CD14-positive monocyte (primary cell): ENCODE results near the gene HPS4. TPM values are rescaled to one million over a fixed set of nuclear protein-coding genes. Genes with fewer than 3 reads are reported as not detected.

Source experiments
- DNase-seq, 3 donors: peaks; one replicate each; pipeline ENCODE4 v3.0.0-alpha.2; 2011 to 2022
- H2AFZ ChIP-seq: 2 replicates; pipeline ENCODE4 v1.6.0; 2012; ENCODE audit warnings: mild to moderate bottlenecking, low read depth, low read length, inconsistent platforms; ENCODE audit not compliant: insufficient read depth, poor library complexity, severe bottlenecking
- H3K27ac ChIP-seq, 2 donors: 1 replicate in 1 of 2; 2 replicates in 1 of 2; pipeline ENCODE4 v1.5.1; 2012 to 2013; ENCODE audit warnings: low read length in 2 of 2, control low read depth in 1 of 2, inconsistent platforms in 1 of 2, low read depth in 1 of 2, mild to moderate bottlenecking in 1 of 2
- H3K27me3 ChIP-seq, 2 donors: one replicate each; pipeline versions ENCODE4 v1.6.0 to v1.6.1; 2011 to 2013; ENCODE audit warnings: low read length in 2 of 2; ENCODE audit not compliant: control insufficient read depth in 2 of 2, insufficient read depth in 2 of 2
- H3K36me3 ChIP-seq, 2 donors: replicated peaks in 1 of 2; 1 replicate in 1 of 2; 2 replicates in 1 of 2; pipeline versions ENCODE4 v1.5.1 to v1.6.1; 2012 to 2013; ENCODE audit warnings: low read length in 2 of 2, control low read depth in 1 of 2, inconsistent platforms in 1 of 2, mild to moderate bottlenecking in 1 of 2; ENCODE audit not compliant: insufficient read depth in 2 of 2, control insufficient read depth in 1 of 2
- H3K4me1 ChIP-seq, 2 donors: 1 replicate in 1 of 2; 2 replicates in 1 of 2; pipeline versions ENCODE4 v1.5.1 to v1.6.1; 2012 to 2013; ENCODE audit warnings: low read length in 2 of 2, control low read depth in 1 of 2, inconsistent platforms in 1 of 2, mild to moderate bottlenecking in 1 of 2, moderate library complexity in 1 of 2; ENCODE audit not compliant: insufficient read depth in 2 of 2, control insufficient read depth in 1 of 2
- H3K4me2 ChIP-seq: replicated peaks from 2 replicates; pipeline ENCODE3; 2012; ENCODE audit warnings: low read length, moderate library complexity, mild to moderate bottlenecking; ENCODE audit not compliant: poor library complexity, severe bottlenecking; ENCODE audit errors: extremely low read depth
- H3K4me3 ChIP-seq, 3 experiments: fragments of 200-600 bp in 1 of 3; sonication (generic) in 1 of 3; replicated peaks in 1 of 3; 1 replicate in 2 of 3; 2 replicates in 1 of 3; pipeline ENCODE4 v1.5.1; 2011 to 2013; ENCODE audit warnings: low read length in 3 of 3, mild to moderate bottlenecking in 3 of 3, control low read depth in 2 of 3, low read depth in 2 of 3, inconsistent platforms in 1 of 3, moderate library complexity in 1 of 3
- H3K79me2 ChIP-seq: 2 replicates; pipeline ENCODE4 v1.6.0; 2012; ENCODE audit warnings: mild to moderate bottlenecking, control low read depth, inconsistent platforms, low read length, moderate library complexity; ENCODE audit not compliant: insufficient read depth
- H3K9ac ChIP-seq: 2 replicates; pipeline ENCODE4 v1.6.0; 2017; ENCODE audit warnings: low read length, mild to moderate bottlenecking; ENCODE audit not compliant: insufficient read depth, poor library complexity, severe bottlenecking
- H3K9me3 ChIP-seq, 2 donors: replicated peaks in 1 of 2; 1 replicate in 1 of 2; 2 replicates in 1 of 2; pipeline versions ENCODE4 v1.5.1 to v1.6.1; 2012 to 2013; ENCODE audit warnings: low read length in 2 of 2, control low read depth in 1 of 2; ENCODE audit not compliant: control insufficient read depth in 1 of 2, insufficient read depth in 1 of 2
- H4K20me1 ChIP-seq: 2 replicates; pipeline ENCODE4 v1.6.0; 2012; ENCODE audit warnings: mild to moderate bottlenecking, low read length, control low read depth, moderate library complexity; ENCODE audit not compliant: insufficient read depth
- H3K27ac Mint-ChIP-seq, 7 donors: one replicate each; pipeline ENCODE4 v1.8.0; 2020; ENCODE audit warnings: mild to moderate bottlenecking in 7 of 7, mixed read lengths in 7 of 7, moderate library complexity in 6 of 7, inconsistent platforms in 2 of 7
- H3K27me3 Mint-ChIP-seq, 3 donors: one replicate each; pipeline ENCODE4 v1.8.0; 2021 to 2022; ENCODE audit warnings: low read depth in 3 of 3, mild to moderate bottlenecking in 3 of 3, mixed read lengths in 3 of 3, moderate library complexity in 3 of 3, inconsistent platforms in 1 of 3
- H3K36me3 Mint-ChIP-seq, 2 donors: one replicate each; pipeline ENCODE4 v1.8.0; 2020; ENCODE audit warnings: mixed read lengths in 2 of 2, inconsistent platforms in 1 of 2, mild to moderate bottlenecking in 1 of 2
- H3K4me1 Mint-ChIP-seq: one replicate; pipeline ENCODE4 v1.8.0; 2020; ENCODE audit warnings: mild to moderate bottlenecking, mixed read lengths
- H3K4me3 Mint-ChIP-seq, 2 donors: one replicate each; pipeline ENCODE4 v1.8.0; 2020; ENCODE audit warnings: mild to moderate bottlenecking in 2 of 2, mixed read lengths in 2 of 2, moderate library complexity in 1 of 2
- H3K9me3 Mint-ChIP-seq, 7 donors: one replicate each; pipeline ENCODE4 v1.8.0; 2020 to 2022; ENCODE audit warnings: mixed read lengths in 7 of 7, mild to moderate bottlenecking in 6 of 7, moderate library complexity in 6 of 7, inconsistent platforms in 2 of 7
- WGBS: methylation state at CpG from one replicate; pipeline ENCODE4 v1.1.5; 2013; ENCODE audit warnings: missing lambda C conversion rate; ENCODE audit not compliant: insufficient coverage; 5-methylcytosine and 5-hydroxymethylcytosine counted together
- intact Hi-C, 2 donors: fragments of 100-400 bp; cut with micrococcal nuclease; formaldehyde crosslinking; loops; one replicate each; pipeline versions ENCODE4 v1.15.0 to v1.15.1; 2023
- polyA plus RNA-seq, 3 donors: library from polyadenylated mRNA; depleted of rRNA in 1 of 3; unstranded in 2 of 3; stranded (reverse) in 1 of 3; fragments of 300-500 nt in 2 of 3; fragments of >200 nt in 1 of 3; fragmentation: Illumina TruSeq in 2 of 3; gene quantifications; 1 replicate in 2 of 3; 2 replicates in 1 of 3; pipeline ENCODE4 v1.2.3, GENCODE V29; 2012 to 2021
- TF ChIP-seq, protein P1 (sequence below): fragments of 200-600 bp; IDR thresholded peaks from one replicate; pipeline ENCODE4 v1.8.0; 2022; ENCODE audit warnings: antibody characterized with exemption, mild to moderate bottlenecking

Gene HPS4
- polyA plus RNA-seq, 3 donors = 5.7 to 21.6 (median 7.5) TPM

DNA sequence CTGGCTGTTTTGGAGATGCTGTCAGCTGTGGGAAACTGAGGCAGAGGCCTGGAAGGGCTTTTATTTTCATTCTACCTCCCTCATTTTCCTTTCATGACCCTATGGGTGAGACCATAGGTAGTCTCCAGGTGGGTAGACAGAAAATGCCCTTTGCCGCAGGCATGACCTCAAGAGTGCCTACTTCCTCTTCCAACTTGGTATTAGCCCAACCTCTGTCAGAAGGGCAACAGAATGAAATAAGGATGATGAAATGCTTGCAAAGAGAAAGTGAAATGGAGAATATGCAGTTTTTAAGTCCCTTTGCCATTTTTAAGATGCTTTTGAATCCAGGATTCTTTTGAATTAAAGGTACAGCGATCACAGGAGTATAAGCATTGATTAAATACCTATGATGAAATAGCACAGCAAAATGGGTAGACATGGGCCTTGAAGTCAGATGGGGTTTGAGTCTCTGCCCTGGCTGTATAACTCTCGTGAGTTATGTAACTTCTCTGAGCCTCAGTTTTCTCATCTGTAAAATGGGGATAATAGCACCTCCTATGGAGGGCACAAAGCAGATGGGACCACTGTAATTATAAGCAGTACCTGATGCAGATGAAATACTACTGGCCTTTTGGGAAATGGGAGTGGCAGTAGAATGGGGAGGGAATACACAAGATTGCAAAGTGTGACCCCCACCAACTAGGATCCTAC lies 50.8 kb downstream of the HPS4 start:
- H3K4me3 Mint-ChIP-seq = peak overlapping the region in 1 of 2 donors; percentile 45
- peak overlapping the region; percentile 22 to 65 for H3K27ac ChIP-seq

GRCh38 chr22:26431261-26431995 lies 52.2 kb downstream of the HPS4 start:
- H3K9me3 ChIP-seq = no peaks in the 10 kb centered on the region
- Mint-ChIP-seq H3K36me3 (peaks cover 21 to 23% of the 10 kb centered on the region in 2 donors), H3K9me3 (peaks cover 0 to 2% (median 0%) of the 10 kb centered on the region in 7 donors), H3K4me3 (peak overlapping the region in 1 of 2 donors; percentile 89), H3K4me1 (peaks cover 78% of the 10 kb centered on the region), H3K27me3 (peaks cover 0 to 3% (median 0%) of the 10 kb centered on the region in 3 donors), H3K27ac (peak overlapping the region in 3 of 7 donors; percentile 67 to 76 (median 73))
- no peak overlapping the region for H3K9ac ChIP-seq
- no peaks in the 10 kb centered on the region for H3K27me3 ChIP-seq
- H3K4me3 ChIP-seq = no peak overlapping the region
- H3K4me1 ChIP-seq = peaks cover 71 to 79% of the 10 kb centered on the region in 2 donors
- WGBS = 94% methylated on average over 7 of the region's 13 CpGs
- peaks cover 6% of the 10 kb centered on the region for H4K20me1 ChIP-seq
- TF ChIP-seq, protein P1, sequence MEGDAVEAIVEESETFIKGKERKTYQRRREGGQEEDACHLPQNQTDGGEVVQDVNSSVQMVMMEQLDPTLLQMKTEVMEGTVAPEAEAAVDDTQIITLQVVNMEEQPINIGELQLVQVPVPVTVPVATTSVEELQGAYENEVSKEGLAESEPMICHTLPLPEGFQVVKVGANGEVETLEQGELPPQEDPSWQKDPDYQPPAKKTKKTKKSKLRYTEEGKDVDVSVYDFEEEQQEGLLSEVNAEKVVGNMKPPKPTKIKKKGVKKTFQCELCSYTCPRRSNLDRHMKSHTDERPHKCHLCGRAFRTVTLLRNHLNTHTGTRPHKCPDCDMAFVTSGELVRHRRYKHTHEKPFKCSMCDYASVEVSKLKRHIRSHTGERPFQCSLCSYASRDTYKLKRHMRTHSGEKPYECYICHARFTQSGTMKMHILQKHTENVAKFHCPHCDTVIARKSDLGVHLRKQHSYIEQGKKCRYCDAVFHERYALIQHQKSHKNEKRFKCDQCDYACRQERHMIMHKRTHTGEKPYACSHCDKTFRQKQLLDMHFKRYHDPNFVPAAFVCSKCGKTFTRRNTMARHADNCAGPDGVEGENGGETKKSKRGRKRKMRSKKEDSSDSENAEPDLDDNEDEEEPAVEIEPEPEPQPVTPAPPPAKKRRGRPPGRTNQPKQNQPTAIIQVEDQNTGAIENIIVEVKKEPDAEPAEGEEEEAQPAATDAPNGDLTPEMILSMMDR = no peak
- no peak overlapping the region for H3K27ac ChIP-seq
- H2AFZ ChIP-seq = no peak overlapping the region
- DNase-seq = peak in 2 of 3 donors; percentile 12 to 46
- no peak overlapping the region for H3K4me2 ChIP-seq
- peaks cover 40% of the 10 kb centered on the region for H3K79me2 ChIP-seq
- intact Hi-C loops = loop anchor here in 1 of 2 donors (5.0 kb wide), 1 partner anchor 51 kb away; the partner anchor contains the start of genes HPS4 and SRRD
- H3K36me3 ChIP-seq = peaks cover 5 to 14% of the 10 kb centered on the region in 2 donors

More for the DNA sequence above, 50.8 kb downstream of the HPS4 start:
- Mint-ChIP-seq H3K4me1 (peaks cover 80% of the 10 kb centered on the region), H3K27ac (peak overlapping the region; percentile 60 to 91 (median 84)), H3K36me3 (peaks cover 35% of the 10 kb centered on the region in 2 donors), H3K27me3 (peaks cover 0 to 2% (median 0%) of the 10 kb centered on the region in 3 donors), H3K9me3 (peaks cover 0 to 2% (median 0%) of the 10 kb centered on the region in 7 donors)
- 57% methylated on average over 1 of the region's 3 CpGs for WGBS
- peaks cover 13% of the 10 kb centered on the region for H4K20me1 ChIP-seq
- intact Hi-C loops = loop anchor here in 1 of 2 donors (5.0 kb wide), 1 partner anchor 50 kb away; the partner anchor contains the start of genes HPS4 and SRRD
- H3K4me3 ChIP-seq = peak overlapping the region in 1 of 3 experiments; percentile 31
- H3K4me2 ChIP-seq = peak overlapping the region; percentile 39
- H3K4me1 ChIP-seq = peaks cover 67 to 79% of the 10 kb centered on the region in 2 donors
- H3K79me2 ChIP-seq = peaks cover 52% of the 10 kb centered on the region
- DNase-seq = peak; percentile 71 to 77 (median 72)
- TF ChIP-seq, protein P1 = no peak
- H3K9ac ChIP-seq = no peak overlapping the region
- no peaks in the 10 kb centered on the region for H3K27me3 ChIP-seq
- no peaks in the 10 kb centered on the region for H3K9me3 ChIP-seq
- H3K36me3 ChIP-seq = peaks cover 5 to 28% of the 10 kb centered on the region in 2 donors
- no peak overlapping the region for H2AFZ ChIP-seq
